Retinal pigment epithelial cell (primary cell): Measurements from ENCODE around the gene CEP85.

Source experiments
- DNase-seq: peaks from one replicate; pipeline ENCODE4 v3.0.0-alpha.2; 2010; ENCODE audit warnings: low read depth
- H3K4me3 ChIP-seq: 2 replicates; pipeline ENCODE4 v1.5.1; 2011; ENCODE audit warnings: mild to moderate bottlenecking, low read length, control low read depth, moderate library complexity
- TF ChIP-seq, protein P1 (sequence below): conservative IDR thresholded peaks from 2 replicates; pipeline ENCODE4 v1.5.1; 2011; ENCODE audit warnings: low read depth, low read length, control low read depth, inconsistent platforms

CEP85 gene

DNA sequence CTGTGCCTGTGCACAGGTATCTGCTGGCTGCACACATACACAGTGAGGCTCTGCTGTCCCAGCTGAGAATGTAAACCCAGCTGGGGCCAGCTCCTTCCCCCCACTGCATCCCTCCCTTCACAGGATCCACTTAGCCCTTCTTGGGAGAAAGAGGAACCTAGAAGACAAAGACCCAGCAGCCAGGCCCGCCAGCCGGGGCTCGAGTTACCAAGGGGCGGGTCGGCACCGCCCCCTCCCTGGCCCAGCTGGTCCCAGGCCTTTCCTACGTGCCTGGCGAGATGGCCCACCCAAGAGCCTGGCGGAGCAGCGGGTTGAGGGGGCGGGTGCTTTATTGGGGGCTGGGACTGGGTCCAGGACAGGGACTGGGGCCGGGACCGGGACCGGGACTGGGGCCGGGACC is 48.0 kb downstream of the CEP85 start:
- TF ChIP-seq, protein P1, sequence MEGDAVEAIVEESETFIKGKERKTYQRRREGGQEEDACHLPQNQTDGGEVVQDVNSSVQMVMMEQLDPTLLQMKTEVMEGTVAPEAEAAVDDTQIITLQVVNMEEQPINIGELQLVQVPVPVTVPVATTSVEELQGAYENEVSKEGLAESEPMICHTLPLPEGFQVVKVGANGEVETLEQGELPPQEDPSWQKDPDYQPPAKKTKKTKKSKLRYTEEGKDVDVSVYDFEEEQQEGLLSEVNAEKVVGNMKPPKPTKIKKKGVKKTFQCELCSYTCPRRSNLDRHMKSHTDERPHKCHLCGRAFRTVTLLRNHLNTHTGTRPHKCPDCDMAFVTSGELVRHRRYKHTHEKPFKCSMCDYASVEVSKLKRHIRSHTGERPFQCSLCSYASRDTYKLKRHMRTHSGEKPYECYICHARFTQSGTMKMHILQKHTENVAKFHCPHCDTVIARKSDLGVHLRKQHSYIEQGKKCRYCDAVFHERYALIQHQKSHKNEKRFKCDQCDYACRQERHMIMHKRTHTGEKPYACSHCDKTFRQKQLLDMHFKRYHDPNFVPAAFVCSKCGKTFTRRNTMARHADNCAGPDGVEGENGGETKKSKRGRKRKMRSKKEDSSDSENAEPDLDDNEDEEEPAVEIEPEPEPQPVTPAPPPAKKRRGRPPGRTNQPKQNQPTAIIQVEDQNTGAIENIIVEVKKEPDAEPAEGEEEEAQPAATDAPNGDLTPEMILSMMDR: no peak
- no peak for DNase-seq
- H3K4me3 ChIP-seq: no peak overlapping the region

DNA sequence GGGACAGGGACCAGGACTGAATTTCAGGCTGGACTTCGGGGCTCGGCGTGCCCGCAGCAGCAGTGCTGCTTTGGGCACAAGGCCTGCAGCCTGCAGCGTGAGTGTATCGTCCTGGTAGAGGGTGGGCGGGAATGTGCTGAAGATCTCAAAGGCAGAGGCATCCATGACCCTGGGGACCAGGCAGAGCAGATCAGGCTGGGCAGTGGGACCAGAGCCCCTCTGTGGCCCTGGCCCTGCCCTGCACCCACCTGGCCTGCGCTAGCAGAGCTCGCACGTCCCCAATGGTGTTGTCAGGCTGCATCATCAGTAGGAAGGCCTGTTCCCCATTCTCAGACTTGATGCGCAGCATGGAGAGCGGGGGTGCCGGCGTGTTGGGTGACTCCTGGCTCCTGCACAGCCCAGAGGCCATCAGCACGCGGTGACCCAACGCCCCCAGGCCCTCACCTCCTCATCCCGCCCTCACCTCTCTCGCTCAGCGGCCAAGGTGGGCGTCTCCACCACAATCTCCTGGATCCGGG is 48.5 kb downstream of the CEP85 start:
- TF ChIP-seq, protein P1: no peak
- H3K4me3 ChIP-seq: no peak overlapping the region
- no peak for DNase-seq

DNA sequence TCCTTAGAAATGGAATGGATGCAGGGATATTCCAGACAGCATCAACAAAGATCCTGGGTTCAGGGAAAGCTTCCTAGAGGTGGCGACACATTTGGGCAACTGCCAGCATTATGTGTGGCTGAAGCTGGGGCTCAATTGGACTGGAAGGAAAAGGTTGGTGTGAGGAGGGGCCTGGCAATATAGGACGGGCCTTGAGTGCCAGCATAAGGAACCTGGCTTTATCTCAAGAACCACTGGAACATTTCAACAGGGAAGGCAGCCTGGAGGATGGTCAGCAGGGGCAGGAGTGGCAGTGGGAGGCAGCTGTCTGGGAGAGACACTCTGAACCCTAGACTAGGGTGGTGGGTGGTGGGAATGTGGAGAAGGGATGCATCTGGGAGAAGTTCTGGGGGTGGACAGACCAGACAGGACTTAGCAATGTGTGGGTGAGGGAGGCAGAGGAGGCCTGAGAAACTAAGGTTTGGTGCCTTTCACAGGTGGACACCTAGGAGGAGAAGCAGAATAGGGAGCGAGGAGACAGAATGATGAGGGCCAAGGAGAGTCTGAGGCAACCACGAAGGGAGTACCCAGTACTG is 49.4 kb downstream of the CEP85 start:
- TF ChIP-seq, protein P1: no peak
- no peak overlapping the region for H3K4me3 ChIP-seq

DNA sequence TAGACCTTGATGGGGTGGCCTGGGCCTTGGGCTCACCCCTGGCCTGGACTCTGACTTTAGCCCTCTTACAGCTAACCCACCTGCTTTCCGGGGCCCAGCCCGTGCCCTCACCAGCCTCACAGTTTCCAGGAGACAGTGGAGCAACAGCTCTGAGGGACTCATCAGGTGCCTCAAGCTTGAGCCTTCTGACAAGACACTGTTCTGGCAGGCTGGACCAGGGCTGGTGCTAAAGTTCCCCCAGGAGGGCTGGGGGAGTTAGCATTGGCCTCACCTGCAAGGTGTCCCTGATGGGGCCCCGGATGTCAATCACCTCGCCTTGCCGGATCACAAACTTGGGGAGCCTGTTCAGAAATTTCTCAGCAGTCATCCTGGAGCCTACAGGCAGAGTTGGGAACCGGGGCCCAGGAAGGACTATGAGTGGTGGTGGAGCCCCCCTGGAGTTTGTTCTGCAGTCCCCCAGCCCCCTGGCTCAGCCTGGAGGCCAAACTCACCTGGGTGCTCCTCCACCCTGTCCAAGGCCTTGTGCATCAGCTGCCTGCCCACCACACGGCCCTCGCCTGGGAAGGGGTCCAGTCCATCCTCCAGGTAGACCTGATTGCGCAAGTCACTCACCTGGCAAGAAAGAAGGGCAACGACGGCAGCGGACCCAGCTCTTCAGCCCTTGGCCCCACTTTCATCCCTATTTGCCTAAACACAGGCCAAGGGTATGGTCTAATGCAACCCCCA is 50.0 kb downstream of the CEP85 start:
- H3K4me3 ChIP-seq: no peak overlapping the region

More for the DNA sequence above, 49.4 kb downstream of the CEP85 start:
- DNase-seq: no peak

DNA sequence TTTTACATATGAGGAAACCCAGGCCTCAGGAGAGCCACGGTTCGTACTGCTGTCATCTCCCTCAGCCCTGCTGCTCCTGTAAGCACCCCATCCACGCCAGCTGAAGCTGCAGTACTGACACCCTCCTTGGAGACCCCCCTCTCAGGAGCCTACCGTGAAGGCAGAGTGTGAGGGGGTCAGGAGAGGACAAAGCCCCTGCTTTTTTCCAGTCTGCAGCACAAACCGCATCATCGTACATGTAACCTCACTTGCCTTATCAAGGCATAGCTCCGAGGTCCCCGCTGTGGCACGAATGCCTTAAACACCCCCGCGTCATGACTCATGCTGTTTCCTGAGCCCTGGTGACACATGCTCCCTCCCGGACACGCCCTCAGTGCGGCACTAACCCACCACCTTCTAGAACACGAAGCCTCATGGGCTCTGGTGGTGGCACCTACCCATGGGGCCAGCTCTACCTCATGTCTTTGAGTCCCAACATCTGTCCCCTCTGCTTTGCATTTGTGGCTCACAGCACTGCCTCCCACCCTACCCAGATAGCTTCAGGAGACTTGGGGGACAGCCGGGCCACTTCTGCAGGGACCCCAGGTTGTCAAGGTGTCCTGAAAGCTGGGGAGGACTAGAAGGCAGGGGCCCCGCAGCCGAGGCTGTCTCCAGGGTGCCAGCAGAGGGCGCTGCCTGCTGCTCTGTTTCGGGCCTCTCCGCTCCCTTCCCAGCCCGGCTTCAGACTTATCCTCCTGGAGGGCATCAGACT is 50.8 kb downstream of the CEP85 start:
- H3K4me3 ChIP-seq: no peak overlapping the region
- TF ChIP-seq, protein P1: peak; percentile 86
- peak; percentile 82 for DNase-seq

More for the DNA sequence above, 50.0 kb downstream of the CEP85 start:
- TF ChIP-seq, protein P1: no peak
- DNase-seq: no peak

DNA sequence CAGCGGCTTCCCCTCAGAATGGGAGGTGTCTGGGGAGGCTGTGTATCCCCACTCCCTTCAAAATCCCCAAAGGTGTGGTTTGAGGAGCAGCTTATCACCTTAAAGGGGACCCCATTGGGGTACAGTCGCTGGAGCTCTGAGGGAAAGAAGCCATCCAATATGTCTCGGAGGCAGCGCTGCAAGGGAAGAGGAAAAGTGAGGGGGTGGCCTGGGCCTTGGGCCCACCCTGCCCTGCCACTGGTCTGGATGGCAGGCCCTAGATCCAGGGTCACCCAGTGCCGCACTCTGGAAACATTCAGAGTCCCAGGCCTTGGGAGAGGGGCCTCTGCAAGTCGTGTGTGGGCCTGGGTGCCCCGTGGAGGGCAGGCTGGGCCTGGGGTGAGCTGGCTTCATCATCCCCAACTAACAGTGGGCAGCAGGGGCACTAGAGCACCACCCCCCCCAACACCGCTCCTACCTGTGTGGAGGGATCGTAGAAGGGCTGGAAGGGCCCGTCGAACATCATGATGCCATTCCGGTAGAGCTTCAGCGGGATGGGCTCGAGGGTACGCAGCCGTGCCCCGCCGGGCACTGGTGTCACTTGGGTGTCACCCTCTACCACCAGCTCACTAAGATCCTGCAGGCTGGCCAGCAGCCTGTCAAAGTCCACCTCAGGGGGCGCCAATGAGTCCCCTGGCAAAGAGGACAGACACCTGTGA is 51.5 kb downstream of the CEP85 start:
- H3K4me3 ChIP-seq: no peak overlapping the region
- TF ChIP-seq, protein P1: peak; percentile 57
- no peak for DNase-seq
